HEK293 (cell line): ENCODE measurements around the gene PROSER3.

ENCODE experiments used
- CTCF ChIA-PET: fragments of 350-600 bp; formaldehyde crosslinking; extraction: SDS; loops from one replicate; lab custom pipeline; 2021; ENCODE audit warnings: antibody characterized with exemption; lab: Yijun Ruan, JAX
- POLR2A ChIA-PET: fragments of 300-600 bp; formaldehyde crosslinking; extraction: SDS; loops from one replicate; lab custom pipeline; 2020; ENCODE audit warnings: antibody characterized with exemption, inconsistent platforms; lab: Yijun Ruan, JAX
- H3K27ac ChIP-seq: fragments of 200-500 bp; sonication (Bioruptor generic); 2 replicates; pipeline ENCODE4 v1.5.1; 2014; ENCODE audit warnings: low read depth, low read length, control low read depth, inconsistent platforms; ENCODE audit errors: extremely low read depth
- H3K36me3 ChIP-seq, 2 experiments: fragments of 200-500 bp in 1 of 2; sonication (Bioruptor generic) in 1 of 2; 1 replicate in 1 of 2; 2 replicates in 1 of 2; pipeline ENCODE4 v1.5.1; 2014 to 2017; ENCODE audit warnings: inconsistent platforms in 2 of 2, low read length in 2 of 2; ENCODE audit not compliant: control insufficient read depth in 2 of 2, insufficient read depth in 1 of 2
- H3K4me1 ChIP-seq: fragments of 200-500 bp; sonication (Bioruptor generic); 2 replicates; pipeline ENCODE4 v1.5.1; 2014; ENCODE audit warnings: mild to moderate bottlenecking, low read length, inconsistent platforms; ENCODE audit not compliant: control insufficient read depth, insufficient read depth
- H3K4me3 ChIP-seq: 2 replicates; pipeline ENCODE4 v1.5.1; 2011; ENCODE audit warnings: low read depth, mild to moderate bottlenecking, control low read depth, low read length, moderate library complexity
- H3K9me3 ChIP-seq: fragments of 200-500 bp; sonication (Bioruptor generic); 2 replicates; pipeline ENCODE4 v1.5.1; 2014; ENCODE audit warnings: low read depth, low read length, inconsistent platforms; ENCODE audit not compliant: control insufficient read depth, insufficient read depth
- BCL11B ChIP-seq: fragments of 450-650 bp; formaldehyde crosslinking; IDR thresholded peaks from 2 replicates; pipeline ENCODE4 v1.5.1; 2016; ENCODE audit warnings: low read depth, missing biosample characterization, missing genetic modification characterization
- FEZF1 ChIP-seq: fragments of 450-650 bp; formaldehyde crosslinking; IDR thresholded peaks from 2 replicates; pipeline ENCODE4 v1.5.1; 2016; ENCODE audit warnings: missing biosample characterization, missing genetic modification characterization
- IKZF3 ChIP-seq: fragments of 450-650 bp; IDR thresholded peaks from 2 replicates; pipeline ENCODE4 v1.5.0; 2018; ENCODE audit warnings: missing biosample characterization, mild to moderate bottlenecking, missing genetic modification characterization, moderate library complexity
- KLF10 ChIP-seq: fragments of 450-650 bp; IDR thresholded peaks from 2 replicates; pipeline ENCODE4 v1.5.1; 2018; ENCODE audit warnings: missing biosample characterization, mild to moderate bottlenecking, missing genetic modification characterization
- KLF9 ChIP-seq: fragments of 450-650 bp; formaldehyde crosslinking; IDR thresholded peaks from 2 replicates; pipeline ENCODE4 v1.5.1; 2016; ENCODE audit warnings: missing biosample characterization, missing genetic modification characterization, low read depth
- OVOL3 ChIP-seq: fragments of 450-650 bp; formaldehyde crosslinking; IDR thresholded peaks from 2 replicates; pipeline ENCODE4 v1.5.1; 2016; ENCODE audit warnings: missing biosample characterization, missing genetic modification characterization
- SCRT2 ChIP-seq: fragments of 450-650 bp; formaldehyde crosslinking; IDR thresholded peaks from 2 replicates; pipeline ENCODE4 v1.5.1; 2016; ENCODE audit warnings: missing biosample characterization, missing genetic modification characterization
- SETDB1 ChIP-seq: IDR thresholded peaks from one replicate; pipeline ENCODE4 v1.6.1; 2017; ENCODE audit warnings: mild to moderate bottlenecking, low read length, moderate library complexity, mixed read lengths; ENCODE audit not compliant: insufficient read length
- TRIM28 ChIP-seq: IDR thresholded peaks from 2 replicates; pipeline ENCODE4 v1.6.1; 2011; ENCODE audit warnings: low read length, control low read depth, borderline replicate concordance
- ZBTB1 ChIP-seq: fragments of 450-650 bp; formaldehyde crosslinking; IDR thresholded peaks from 2 replicates; pipeline ENCODE4 v1.5.1; 2016; ENCODE audit warnings: missing biosample characterization, missing genetic modification characterization
- ZBTB20 ChIP-seq: fragments of 450-650 bp; formaldehyde crosslinking; IDR thresholded peaks from 2 replicates; pipeline ENCODE4 v1.5.1; 2016; ENCODE audit warnings: missing biosample characterization, missing genetic modification characterization
- ZFP69B ChIP-seq: fragments of 450-650 bp; formaldehyde crosslinking; IDR thresholded peaks from 2 replicates; pipeline ENCODE4 v1.5.1; 2016; ENCODE audit warnings: missing biosample characterization, missing genetic modification characterization
- ZNF140 ChIP-seq: fragments of 450-650 bp; formaldehyde crosslinking; IDR thresholded peaks from 2 replicates; pipeline ENCODE4 v1.5.1; 2016; ENCODE audit warnings: missing biosample characterization, missing genetic modification characterization
- ZNF157 ChIP-seq: fragments of 450-650 bp; formaldehyde crosslinking; IDR thresholded peaks from 2 replicates; pipeline ENCODE4 v1.5.1; 2016; ENCODE audit warnings: missing biosample characterization, missing genetic modification characterization
- ZNF2 ChIP-seq: fragments of 450-650 bp; formaldehyde crosslinking; IDR thresholded peaks from 2 replicates; pipeline ENCODE4 v1.5.1; 2016; ENCODE audit warnings: missing biosample characterization, missing genetic modification characterization
- ZNF324 ChIP-seq: fragments of 450-650 bp; formaldehyde crosslinking; IDR thresholded peaks from 2 replicates; pipeline ENCODE4 v1.5.1; 2016; ENCODE audit warnings: missing biosample characterization, missing genetic modification characterization
- ZNF341 ChIP-seq: fragments of 450-650 bp; formaldehyde crosslinking; IDR thresholded peaks from 2 replicates; pipeline ENCODE4; 2016; ENCODE audit warnings: low read depth, missing biosample characterization, missing genetic modification characterization
- ZNF366 ChIP-seq: fragments of 450-650 bp; formaldehyde crosslinking; conservative IDR thresholded peaks from 2 replicates; pipeline ENCODE4 v1.5.1; 2016; ENCODE audit warnings: missing biosample characterization, missing genetic modification characterization
- ZNF596 ChIP-seq: fragments of 450-650 bp; IDR thresholded peaks from 2 replicates; pipeline ENCODE4 v1.5.0; 2018; ENCODE audit warnings: missing biosample characterization, mild to moderate bottlenecking, missing genetic modification characterization, moderate library complexity
- ZNF610 ChIP-seq: fragments of 450-650 bp; formaldehyde crosslinking; IDR thresholded peaks from 2 replicates; pipeline ENCODE4 v1.5.1; 2016; ENCODE audit warnings: missing biosample characterization, missing genetic modification characterization, borderline replicate concordance
- ZXDB ChIP-seq: fragments of 450-650 bp; formaldehyde crosslinking; IDR thresholded peaks from 2 replicates; pipeline ENCODE4 v1.5.1; 2016; ENCODE audit warnings: missing biosample characterization, missing genetic modification characterization
- TF ChIP-seq, protein P1 (sequence below): fragments of 450-650 bp; formaldehyde crosslinking; IDR thresholded peaks from 2 replicates; pipeline ENCODE4 v1.5.1; 2016; ENCODE audit warnings: missing biosample characterization, missing genetic modification characterization
- TF ChIP-seq, protein P2 (sequence below): fragments of 450-650 bp; formaldehyde crosslinking; IDR thresholded peaks from 2 replicates; pipeline ENCODE4 v1.5.1; 2016; ENCODE audit warnings: missing biosample characterization, missing genetic modification characterization
- TF ChIP-seq, protein P3 (sequence below): fragments of 450-650 bp; IDR thresholded peaks from 2 replicates; pipeline ENCODE4 v1.5.1; 2018; ENCODE audit warnings: missing biosample characterization, mild to moderate bottlenecking, missing genetic modification characterization
- TF ChIP-seq, protein P4 (sequence below): fragments of 450-650 bp; formaldehyde crosslinking; IDR thresholded peaks from 2 replicates; pipeline ENCODE4 v1.5.1; 2016; ENCODE audit warnings: missing biosample characterization, missing genetic modification characterization
- TF ChIP-seq, protein P5 (sequence below): fragments of 450-650 bp; formaldehyde crosslinking; IDR thresholded peaks from 2 replicates; pipeline ENCODE4 v1.5.1; 2017; ENCODE audit warnings: missing biosample characterization, missing genetic modification characterization
- TF ChIP-seq, protein P6 (sequence below): IDR thresholded peaks from 2 replicates; pipeline ENCODE4 v1.6.1; 2011; ENCODE audit warnings: mild to moderate bottlenecking, low read depth, low read length, borderline replicate concordance

Gene PROSER3

DNA sequence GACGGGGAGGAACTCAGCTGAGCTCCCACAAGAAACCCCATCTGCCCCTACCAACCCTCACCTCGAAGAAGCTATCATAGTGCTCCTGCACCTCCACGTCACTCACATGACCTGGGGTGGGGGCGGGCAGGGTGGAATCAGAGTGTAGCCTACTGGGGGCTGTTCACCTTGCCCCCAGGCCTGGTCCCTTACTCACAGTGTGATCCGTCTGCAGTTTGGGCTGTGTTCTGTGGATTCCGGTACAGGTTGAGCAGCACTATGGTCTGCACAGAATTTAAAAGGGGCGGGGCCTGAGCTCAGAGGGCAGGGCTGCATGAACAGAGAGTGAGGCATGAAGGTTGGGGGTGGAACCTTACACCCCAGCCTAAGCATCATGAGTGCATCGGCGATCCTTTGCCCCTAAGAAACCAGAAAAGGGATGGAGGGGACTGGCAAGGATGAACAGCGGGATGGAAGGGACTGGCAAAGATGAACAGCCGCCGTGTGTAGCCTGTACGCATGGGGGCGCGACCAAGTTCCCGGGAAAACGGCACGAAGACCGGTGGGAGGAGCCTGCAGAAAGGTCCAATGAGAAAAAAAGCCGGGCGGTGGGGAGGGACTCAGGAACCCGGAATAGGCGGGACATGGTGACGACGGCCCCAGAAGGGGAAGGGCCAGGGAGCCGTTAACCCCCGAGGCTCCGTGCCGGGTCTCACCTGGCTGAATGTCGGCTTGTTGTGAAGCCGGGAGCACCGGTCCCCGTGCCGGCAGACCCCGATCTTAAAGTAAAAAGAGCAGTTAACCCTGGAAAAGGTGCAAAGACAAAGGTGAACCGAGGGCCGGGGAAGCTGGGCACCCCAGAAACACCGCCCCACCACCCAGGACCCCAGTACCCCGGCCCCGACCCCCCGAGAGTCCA lies 13.3 kb upstream of the PROSER3 start:
- CTCF ChIA-PET: interaction anchor here (0.5 to 4.9 kb wide), 15 partner anchors 8 to 234 kb away, joined by 3 to 37 read pairs (median 4); partner anchors contain the start of gene COX6B1
- H3K36me3 ChIP-seq: peaks cover 13 to 38% of the 10 kb centered on the region in 2 experiments
- H3K4me3 ChIP-seq: peak overlapping the region; percentile 65
- POLR2A ChIA-PET: interaction anchor here (0.6 to 2.9 kb wide), 33 partner anchors 7 to 317 kb away, joined by 3 to 34 read pairs (median 5); partner anchors contain the start of genes ALKBH6, APLP1, COX6B1 and HAUS5
- peaks cover 40% of the 10 kb centered on the region for H3K4me1 ChIP-seq
- no peaks in the 10 kb centered on the region; the same call in none of the 2 replicates for H3K9me3 ChIP-seq
- peak overlapping the region; percentile 95 for H3K27ac ChIP-seq
- TF ChIP-seq ZNF341 (tag by site-specific recombination) (peak; percentile 99), ZFP69B (tag by site-specific recombination) (peak; percentile 64), SETDB1 (no peak), ZXDB (tag by site-specific recombination) (peak; percentile 82), ZNF324 (tag by site-specific recombination) (peak; percentile 58), ZBTB20 (tag by site-specific recombination) (peak; percentile 89), ZBTB1 (tag by site-specific recombination) (0 out of 2 replicates have a peak, but pooled peaks have one; percentile 26), OVOL3 (no peak), ZNF140 (no peak), FEZF1 (tag by site-specific recombination) (peak; percentile 70), ZNF157 (tag by site-specific recombination) (no peak), ZNF366 (tag by site-specific recombination) (peak; percentile 70), IKZF3 (tag by site-specific recombination) (peak; percentile 83), KLF9 (tag by site-specific recombination) (peak; percentile 92), ZNF610 (tag by site-specific recombination) (peak; percentile 49), KLF10 (peak; percentile 94), SCRT2 (tag by site-specific recombination) (peak; percentile 14; the same call in 1 of the 2 replicates), TRIM28 (no peak), BCL11B (tag by site-specific recombination) (peak; percentile 73; the same call in 1 of the 2 replicates), ZNF596 (tag by site-specific recombination) (no peak), ZNF2 (peak; percentile 86; the same call in 1 of the 2 replicates)
- TF ChIP-seq, protein P1, sequence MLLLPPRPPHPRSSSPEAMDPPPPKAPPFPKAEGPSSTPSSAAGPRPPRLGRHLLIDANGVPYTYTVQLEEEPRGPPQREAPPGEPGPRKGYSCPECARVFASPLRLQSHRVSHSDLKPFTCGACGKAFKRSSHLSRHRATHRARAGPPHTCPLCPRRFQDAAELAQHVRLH (tag by site-specific recombination): peak; percentile 52; the same call in 1 of the 2 replicates
- TF ChIP-seq, protein P2, sequence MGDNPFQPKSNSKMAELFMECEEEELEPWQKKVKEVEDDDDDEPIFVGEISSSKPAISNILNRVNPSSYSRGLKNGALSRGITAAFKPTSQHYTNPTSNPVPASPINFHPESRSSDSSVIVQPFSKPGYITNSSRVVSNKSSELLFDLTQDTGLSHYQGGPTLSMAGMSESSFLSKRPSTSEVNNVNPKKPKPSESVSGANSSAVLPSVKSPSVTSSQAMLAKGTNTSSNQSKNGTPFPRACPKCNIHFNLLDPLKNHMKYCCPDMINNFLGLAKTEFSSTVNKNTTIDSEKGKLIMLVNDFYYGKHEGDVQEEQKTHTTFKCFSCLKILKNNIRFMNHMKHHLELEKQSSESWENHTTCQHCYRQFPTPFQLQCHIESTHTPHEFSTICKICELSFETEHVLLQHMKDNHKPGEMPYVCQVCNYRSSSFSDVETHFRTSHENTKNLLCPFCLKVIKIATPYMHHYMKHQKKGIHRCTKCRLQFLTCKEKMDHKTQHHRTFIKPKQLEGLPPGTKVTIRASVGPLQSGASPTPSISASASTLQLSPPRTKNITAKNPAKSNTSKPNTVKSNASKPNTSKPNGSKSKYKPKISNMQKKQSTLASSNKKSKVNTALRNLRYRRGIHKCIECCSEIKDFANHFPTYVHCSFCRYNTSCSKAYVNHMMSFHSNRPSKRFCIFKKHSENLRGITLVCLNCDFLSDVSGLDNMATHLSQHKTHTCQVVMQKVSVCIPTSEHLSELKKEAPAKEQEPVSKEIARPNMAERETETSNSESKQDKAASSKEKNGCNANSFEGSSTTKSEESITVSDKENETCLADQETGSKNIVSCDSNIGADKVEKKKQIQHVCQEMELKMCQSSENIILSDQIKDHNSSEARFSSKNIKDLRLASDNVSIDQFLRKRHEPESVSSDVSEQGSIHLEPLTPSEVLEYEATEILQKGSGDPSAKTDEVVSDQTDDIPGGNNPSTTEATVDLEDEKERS (tag by site-specific recombination): no peak
- TF ChIP-seq, protein P3, sequence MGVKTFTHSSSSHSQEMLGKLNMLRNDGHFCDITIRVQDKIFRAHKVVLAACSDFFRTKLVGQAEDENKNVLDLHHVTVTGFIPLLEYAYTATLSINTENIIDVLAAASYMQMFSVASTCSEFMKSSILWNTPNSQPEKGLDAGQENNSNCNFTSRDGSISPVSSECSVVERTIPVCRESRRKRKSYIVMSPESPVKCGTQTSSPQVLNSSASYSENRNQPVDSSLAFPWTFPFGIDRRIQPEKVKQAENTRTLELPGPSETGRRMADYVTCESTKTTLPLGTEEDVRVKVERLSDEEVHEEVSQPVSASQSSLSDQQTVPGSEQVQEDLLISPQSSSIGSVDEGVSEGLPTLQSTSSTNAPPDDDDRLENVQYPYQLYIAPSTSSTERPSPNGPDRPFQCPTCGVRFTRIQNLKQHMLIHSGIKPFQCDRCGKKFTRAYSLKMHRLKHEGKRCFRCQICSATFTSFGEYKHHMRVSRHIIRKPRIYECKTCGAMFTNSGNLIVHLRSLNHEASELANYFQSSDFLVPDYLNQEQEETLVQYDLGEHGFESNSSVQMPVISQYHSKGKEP (tag by site-specific recombination): no peak
- TF ChIP-seq, protein P4, sequence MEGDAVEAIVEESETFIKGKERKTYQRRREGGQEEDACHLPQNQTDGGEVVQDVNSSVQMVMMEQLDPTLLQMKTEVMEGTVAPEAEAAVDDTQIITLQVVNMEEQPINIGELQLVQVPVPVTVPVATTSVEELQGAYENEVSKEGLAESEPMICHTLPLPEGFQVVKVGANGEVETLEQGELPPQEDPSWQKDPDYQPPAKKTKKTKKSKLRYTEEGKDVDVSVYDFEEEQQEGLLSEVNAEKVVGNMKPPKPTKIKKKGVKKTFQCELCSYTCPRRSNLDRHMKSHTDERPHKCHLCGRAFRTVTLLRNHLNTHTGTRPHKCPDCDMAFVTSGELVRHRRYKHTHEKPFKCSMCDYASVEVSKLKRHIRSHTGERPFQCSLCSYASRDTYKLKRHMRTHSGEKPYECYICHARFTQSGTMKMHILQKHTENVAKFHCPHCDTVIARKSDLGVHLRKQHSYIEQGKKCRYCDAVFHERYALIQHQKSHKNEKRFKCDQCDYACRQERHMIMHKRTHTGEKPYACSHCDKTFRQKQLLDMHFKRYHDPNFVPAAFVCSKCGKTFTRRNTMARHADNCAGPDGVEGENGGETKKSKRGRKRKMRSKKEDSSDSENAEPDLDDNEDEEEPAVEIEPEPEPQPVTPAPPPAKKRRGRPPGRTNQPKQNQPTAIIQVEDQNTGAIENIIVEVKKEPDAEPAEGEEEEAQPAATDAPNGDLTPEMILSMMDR (tag by site-specific recombination): peak; percentile 94
- TF ChIP-seq, protein P5, sequence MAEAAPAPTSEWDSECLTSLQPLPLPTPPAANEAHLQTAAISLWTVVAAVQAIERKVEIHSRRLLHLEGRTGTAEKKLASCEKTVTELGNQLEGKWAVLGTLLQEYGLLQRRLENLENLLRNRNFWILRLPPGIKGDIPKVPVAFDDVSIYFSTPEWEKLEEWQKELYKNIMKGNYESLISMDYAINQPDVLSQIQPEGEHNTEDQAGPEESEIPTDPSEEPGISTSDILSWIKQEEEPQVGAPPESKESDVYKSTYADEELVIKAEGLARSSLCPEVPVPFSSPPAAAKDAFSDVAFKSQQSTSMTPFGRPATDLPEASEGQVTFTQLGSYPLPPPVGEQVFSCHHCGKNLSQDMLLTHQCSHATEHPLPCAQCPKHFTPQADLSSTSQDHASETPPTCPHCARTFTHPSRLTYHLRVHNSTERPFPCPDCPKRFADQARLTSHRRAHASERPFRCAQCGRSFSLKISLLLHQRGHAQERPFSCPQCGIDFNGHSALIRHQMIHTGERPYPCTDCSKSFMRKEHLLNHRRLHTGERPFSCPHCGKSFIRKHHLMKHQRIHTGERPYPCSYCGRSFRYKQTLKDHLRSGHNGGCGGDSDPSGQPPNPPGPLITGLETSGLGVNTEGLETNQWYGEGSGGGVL (tag by site-specific recombination): no peak
- TF ChIP-seq, protein P6, sequence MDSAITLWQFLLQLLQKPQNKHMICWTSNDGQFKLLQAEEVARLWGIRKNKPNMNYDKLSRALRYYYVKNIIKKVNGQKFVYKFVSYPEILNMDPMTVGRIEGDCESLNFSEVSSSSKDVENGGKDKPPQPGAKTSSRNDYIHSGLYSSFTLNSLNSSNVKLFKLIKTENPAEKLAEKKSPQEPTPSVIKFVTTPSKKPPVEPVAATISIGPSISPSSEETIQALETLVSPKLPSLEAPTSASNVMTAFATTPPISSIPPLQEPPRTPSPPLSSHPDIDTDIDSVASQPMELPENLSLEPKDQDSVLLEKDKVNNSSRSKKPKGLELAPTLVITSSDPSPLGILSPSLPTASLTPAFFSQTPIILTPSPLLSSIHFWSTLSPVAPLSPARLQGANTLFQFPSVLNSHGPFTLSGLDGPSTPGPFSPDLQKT: no peak
